Skin of body (tissue), 2 donors: ENCODE results near the gene GTF3C1. TPM values are rescaled to one million over a fixed set of nuclear protein-coding genes. Genes with fewer than 3 reads are reported as not detected.

Experiments
- DNase-seq: peaks from one replicate; lab custom pipeline; 2025; lab: John Stamatoyannopoulos, UW
- total RNA-seq: library from RNA; depleted of rRNA; stranded (reverse); fragments of >200 nt; gene quantifications from one replicate; pipeline ENCODE4 v1.2.3, GENCODE V29; 2014

The GTF3C1 gene
- total RNA-seq, 1 donor from 2014 or later, result 69.0 TPM

DNA sequence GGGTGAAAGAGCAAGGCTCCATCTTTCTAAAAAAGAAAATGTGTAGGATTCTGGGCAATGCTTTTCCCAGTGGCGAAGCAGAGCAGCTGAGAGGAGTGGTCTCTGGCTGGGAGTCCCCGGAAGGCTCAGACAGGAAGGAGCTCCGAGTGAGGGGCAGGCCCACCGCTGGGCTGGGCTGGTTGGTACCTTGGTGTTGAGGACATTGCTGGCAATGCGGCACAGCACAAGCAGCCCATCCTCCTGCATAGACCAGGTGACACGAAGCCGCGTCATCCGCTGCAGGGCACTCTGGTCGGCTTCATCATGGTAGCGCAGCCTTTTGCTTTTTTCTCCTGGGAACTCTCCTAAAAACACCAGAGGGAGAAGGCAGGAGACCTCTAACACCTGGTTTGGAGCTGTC lies 63.9 kb downstream of the GTF3C1 start:
- no peak for DNase-seq

DNA sequence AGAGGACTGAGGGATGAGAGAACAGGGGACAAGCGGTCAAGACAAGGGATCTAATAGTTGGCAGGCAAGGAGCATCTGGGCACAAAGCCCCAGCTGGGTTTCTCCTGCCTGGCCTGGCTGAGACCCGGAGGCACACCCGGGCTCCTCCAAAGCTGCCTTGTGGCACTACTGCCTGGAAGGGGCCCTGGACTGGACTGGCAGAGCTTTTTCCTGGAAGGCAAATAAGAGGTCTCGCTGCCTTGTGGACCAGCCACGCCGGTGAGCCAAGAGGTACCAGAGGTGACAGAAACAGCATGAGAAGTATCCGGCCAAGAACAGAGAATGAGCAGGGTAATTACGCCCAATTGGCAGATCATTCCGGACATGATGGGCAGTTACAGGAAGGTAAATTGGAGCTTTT lies 64.6 kb downstream of the GTF3C1 start:
- DNase-seq, result no peak

DNA sequence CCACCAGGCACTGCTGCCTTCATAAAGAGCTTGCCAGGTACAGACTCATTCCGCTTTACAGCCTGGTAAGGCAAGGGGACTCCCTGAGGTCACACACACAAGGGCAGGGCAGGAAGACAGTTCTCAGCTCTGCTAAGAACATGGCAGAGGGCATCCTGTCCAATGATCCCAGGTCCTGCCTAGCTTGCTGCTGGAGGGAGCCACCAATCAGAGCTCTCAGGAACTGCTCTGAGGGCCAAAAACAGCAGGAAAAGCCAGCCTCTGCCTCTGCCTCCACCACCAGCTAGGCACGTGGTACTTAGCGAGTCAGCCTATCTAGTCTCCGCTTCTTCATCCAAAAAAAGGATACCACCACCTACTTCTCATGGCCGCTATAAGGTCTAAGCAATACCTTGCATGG lies 66.1 kb downstream of the GTF3C1 start:
- DNase-seq, result no peak

DNA sequence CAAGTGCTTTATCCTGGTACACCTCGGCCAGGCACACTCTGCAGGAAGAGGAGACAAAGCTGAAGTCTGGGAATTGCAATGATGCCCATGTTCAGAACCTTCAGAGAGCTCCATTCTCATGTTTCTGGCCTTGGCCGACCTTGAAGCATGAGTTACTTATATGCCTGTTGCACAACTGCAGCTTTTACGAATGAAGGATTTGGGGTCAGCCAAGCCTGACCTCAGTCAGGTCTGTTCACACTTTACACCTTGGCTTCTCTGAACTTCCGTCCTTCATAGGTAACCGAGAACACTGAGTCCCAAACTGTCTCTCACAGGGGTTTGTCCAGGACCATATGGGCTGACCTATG lies 66.7 kb downstream of the GTF3C1 start:
- DNase-seq, result no peak

DNA sequence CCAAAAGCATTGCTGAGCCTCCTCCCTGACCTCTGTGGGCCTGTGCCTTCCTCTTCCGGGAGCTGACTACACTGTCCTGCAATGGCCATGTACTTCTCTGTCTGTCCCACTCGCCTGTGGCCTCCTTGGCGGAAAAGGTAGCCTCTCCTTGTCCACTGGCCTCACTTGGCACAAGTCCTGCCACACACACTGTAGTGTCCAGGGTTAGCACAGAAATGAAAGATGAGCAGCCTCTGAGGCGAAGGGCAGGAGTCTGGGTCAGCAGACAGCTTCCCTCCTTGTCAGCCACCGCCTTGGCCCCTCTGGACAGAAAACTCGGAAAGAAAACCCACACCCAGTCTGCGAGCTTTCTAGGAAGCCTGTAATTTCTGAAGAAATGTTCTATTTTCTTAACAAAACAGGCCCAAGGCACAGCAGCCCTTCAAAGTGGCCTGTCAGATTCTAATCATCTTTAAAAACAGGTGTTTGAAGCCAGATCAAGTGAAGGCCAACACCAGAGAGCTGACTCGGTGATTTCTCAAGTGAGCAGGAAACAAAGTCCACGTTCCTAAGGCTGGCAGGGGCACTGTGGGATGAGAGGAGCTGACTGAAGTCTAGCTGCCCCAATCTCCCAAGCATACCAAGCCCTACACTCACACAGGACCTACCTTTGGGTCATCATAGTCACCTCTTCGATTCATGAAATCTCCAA lies 67.2 kb downstream of the GTF3C1 start:
- DNase-seq, result no peak

DNA sequence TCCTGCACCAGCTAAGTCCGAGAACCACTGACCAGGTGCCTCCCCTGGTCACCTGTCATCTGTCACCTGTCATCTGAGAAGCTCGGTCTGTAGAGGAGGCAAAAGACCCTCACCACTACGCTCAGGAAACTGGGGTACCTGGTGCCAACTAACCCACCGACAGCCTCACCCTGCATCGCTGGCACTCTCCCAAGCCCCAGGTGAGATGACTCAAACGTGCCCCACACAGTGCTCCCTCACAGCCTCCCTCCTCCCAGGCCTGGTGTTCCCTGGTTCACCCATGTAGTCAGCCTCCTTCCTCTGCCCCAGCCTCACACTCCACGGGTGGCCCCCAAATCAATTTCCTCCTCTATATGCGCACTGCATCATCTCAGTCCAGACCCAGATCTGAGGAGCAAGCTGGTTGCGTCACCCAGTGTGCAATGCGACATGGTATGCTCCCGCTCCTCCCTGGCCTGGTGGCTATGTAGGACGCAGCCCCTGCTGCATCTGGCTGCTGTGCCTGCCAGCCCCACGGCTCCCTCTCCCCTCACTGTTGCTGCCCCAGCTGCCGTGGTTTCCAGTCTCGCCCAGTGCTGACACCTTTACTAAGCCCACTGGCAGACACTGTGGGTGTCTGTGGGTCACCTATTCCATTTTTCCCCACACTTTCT lies 68.3 kb downstream of the GTF3C1 start:
- no peak for DNase-seq

DNA sequence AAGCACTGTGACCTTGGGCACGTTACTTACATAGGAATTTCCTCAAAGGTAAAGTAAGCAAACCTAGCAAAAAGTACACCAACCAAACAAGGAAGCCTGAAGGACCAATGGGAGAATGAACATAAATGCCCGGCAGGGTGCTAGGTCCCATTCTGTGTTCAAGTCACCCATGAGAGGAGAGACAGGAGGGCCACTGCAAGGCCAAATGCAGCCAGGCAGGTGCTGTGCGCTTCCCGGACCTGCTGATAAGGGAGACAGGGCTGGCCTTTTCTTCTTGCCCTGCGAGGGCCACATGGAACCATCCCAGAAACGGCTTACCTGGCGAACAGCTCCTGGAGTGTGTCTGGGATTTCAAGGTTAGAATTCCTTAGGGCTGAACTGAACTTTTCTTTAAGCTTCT lies 69.0 kb downstream of the GTF3C1 start:
- no peak for DNase-seq

DNA sequence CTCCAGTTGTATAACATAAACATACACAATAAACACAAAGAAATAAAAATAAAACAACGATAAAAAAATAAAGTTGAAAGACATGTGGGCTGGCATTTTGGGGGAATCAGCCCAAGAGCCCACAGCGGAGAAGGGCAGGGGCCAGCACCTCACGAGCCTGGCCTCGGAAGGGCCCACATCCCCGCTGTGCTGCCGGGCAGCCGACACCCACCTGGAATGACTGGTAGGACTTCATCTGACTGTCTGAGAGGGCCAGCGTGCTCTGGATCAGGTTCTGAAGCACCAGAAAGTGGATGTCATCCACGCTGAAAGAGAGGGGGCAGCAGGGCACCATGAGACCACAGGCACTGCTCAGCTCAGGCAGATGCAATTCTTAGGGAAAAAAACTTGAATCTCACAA lies 73.5 kb downstream of the GTF3C1 start:
- DNase-seq, result no peak

DNA sequence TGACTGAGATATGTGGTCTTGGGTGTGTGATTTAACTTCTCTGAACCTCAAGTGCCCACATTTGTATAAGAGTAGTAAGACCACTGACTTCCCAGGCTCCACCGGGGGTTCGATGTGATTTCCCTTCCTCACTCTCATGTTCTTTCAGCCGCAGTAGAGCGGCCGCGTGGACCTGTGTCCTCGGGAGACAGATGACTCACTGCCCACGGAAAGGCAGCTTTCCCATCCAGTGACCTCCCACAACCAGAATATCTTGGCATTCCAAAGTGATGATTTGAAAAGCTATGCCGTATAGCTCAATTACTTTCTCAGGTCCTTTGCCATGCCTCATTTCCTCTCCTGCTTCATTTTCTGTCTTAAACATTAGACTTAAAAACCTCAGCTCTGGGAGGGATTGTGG lies 74.2 kb downstream of the GTF3C1 start:
- DNase-seq, result no peak

DNA sequence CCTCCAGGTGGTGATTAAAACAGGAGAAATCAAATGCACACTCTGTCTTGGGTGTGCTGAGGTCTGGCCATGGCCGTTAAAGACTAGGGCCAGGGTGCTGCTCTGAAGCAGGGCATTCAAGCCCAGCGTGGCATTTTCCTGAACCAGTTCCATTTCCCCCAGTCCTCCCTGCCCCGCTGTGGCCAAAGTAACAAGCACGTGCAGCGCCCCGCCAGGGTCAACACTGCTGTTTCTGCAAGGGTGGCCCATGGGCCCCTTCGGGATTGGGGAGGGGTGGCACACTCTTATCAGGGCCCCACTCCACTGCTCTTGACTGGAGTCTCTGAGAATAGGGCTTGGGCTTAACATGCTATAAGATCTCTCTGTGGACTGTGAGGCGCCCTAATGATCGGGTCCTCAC lies 74.8 kb downstream of the GTF3C1 start:
- no peak for DNase-seq

DNA sequence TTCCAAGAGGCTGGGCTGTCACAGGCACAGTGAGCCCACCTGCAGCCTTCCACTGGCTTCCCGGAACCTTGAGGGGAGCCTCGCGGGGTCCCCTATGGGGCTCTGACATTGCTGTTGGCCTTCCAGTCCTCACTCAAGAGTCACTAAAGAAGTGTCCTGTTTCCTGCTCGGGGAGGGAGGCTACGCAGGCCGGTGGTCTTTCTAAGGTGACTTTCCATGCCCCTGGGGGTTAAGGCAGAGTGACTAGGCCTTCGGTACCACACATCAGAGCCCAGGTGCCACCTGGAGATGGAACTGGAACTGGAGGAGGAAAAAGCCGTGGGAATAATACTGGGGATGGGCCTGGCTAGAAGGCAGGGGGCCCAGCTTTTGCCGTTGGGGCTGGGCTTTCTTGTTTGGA lies 75.7 kb downstream of the GTF3C1 start:
- DNase-seq, result no peak

DNA sequence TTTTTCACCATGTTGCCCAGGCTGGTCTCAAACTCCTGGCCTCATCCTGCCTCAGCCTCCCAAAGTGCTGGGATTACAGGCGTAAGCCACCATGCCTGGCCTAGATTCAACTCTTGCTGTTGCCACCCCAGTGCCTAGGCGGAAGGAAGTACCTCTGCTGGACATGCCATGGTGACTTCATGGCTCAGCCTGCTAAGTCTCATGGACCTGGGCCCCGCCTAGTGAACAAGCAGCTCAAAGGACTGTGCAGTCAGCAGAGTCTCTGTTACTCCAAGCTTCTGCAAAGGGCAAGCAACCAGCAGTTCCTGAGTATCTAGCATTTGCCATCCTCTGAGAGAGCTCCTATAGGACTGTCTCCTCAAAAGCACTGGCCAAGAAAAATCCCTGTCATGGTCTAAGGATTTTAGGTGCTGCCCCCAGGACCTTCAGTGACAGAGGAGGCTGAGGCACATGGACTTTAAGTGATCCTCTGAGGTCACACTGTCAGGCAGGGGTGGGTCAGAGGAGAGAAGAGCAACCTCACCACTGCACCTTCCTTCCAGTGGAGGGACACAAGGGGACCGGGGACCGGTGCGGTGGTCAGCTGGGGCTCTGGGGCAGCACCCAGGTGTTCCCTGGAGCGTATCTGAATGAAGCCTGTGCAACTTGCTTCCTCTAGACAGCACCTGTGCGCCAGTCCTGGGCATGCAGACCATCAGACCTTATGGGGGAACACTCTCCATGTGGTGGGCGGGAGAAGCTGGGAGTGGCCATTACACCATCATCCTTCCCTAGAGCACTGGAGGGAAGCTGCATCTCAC lies 76.4 kb downstream of the GTF3C1 start:
- no peak for DNase-seq

DNA sequence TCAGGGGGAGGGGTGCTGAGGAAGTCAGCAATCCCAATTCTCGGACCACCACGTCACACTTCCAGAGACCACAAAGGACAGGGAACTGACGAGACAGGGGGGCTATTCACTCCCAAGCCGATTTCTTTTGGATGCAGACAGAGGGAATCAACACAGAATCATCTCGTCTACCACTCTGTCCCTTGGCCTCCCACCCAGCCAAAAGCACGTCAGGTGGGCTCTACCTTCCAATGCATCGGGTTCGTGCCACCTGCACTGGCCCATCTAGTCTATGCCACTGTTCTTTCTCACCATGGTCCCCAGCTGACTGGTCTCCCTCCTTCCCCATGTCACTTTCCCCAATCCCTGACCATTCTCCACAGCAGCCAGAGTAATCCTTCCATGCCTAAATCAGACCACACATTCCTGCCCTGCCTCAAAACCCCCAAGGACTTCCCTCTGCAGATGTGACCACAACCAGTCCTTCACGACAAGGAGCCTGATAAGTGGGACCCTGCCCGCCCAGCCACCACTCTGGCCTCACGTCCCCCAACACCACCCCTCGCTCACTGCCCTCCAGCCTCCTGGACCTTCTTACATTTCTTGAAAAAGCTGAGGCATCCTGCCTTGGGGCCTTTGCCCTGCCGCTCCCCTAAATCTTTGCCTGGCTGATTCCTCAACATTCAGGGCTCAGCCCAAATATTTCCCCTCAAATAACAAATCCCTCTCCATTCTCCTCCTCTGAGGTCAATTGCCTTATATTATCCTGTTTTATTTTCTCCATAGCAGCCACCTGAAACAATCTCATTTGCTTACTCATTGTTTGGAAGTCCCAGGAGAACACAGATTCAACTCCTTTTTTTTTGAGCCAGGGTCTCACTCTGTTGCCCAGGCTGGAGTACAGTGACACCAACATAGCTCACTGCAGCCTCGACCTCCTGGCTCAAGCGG lies 77.4 kb downstream of the GTF3C1 start:
- no peak for DNase-seq

DNA sequence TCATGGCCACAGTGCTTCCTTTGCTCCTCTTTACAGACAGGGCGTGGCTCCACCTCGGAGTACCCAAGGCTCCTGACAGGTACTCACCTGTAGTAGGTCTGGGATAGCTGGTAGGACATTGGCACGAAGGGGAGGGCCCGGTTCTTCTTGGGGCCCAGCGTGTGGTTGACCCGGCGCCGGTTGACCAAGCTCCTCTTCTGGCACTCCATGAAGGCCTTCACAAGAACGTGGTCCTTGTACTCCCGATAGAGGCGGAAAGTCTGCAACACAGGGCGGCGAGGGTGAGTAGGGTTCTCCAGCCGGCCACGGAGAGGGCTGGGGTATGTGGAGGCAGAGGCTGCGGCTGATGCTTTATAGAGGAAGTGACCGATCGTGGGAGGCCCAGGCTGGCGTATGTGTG lies 78.1 kb downstream of the GTF3C1 start:
- DNase-seq, result no peak

DNA sequence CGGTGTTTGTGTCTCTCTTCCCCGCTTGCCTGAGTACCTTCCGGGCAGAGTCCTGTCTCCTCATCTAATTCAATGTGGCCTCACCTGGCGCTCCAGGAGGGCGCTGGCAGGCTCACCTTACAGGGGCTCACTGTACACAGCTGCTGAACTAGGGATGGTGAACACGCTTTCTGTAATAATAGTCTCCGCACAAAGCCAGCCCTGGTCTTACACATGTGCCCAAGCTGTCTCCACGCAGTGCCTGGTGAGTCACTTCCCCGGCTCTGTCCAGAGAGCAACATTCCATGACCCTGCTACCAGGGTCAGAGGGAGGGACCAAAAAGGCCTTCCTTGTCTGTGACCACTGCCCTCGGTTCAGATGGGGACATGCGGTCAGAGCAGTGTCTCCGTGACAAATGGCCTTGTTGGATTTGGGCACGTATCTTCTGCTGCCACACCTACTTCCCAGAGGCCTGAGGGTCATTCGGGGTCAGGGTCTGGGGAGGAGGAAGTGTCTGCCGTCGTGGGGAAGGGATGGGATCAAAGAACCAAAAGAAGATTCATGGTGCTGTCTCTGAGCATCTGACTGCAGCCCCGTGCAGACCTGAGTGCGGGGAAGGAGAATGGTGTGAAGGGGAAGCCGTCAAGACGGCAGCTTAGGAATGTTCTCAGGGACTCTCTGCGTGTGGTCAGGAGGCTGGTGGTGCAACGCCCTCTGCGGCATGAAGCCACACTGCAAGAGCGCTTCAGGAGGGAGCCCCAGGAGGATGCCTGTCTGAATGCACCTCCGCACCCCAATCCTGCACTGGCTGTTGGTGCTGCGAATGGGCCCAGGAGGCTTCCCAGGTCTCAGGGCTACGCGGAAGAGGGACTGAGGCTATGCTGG lies 78.9 kb downstream of the GTF3C1 start:
- no peak for DNase-seq

DNA sequence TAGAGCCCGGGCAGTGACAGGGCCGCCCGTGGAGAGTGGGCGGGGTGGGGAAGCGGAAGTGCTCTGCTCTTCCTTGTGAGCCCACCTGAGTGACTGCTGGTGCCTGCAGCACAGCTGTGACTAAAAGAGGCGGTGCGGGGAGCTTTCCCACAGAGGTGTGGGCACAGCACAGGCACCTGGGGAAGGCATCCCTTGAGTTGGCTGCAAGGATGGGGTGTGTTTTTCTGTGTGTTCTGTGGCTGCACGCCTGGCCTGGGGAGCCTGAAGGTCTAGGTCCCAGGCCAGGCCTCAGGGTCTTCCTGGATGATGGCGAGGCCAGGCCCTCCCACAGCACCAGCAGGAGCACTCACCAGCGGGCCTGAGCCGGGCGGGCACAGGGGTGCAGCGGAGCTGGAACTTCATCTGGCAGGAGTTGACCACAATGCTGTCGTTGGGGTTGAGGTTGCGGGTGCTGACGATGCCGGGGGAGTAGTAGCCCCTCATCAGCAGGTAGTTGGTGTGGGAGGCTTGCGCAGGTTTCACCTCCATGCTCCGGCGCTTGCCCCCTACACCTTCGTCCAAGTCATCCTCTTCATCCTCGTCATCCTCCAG lies 80.7 kb downstream of the GTF3C1 start:
- DNase-seq, result no peak

DNA sequence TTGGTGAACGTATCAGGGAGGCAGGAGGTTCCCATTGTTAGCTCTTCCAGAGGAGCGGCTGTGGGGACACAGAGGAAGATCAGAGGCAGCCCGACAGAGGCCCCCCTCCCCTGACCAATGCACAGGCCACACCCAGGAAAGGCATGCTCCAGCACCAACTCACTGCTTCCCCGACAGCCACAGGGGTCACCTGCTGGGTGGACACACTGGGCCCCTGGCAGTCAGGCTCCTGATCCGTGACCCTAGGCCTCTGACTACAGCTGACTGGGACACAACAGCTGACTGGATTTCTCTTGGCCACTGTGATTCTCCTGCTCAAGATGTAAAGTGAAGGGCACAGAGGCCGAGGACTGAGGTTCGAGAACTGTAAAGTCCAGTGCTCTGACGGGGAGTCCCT lies 84.2 kb downstream of the GTF3C1 start:
- DNase-seq, result no peak

DNA sequence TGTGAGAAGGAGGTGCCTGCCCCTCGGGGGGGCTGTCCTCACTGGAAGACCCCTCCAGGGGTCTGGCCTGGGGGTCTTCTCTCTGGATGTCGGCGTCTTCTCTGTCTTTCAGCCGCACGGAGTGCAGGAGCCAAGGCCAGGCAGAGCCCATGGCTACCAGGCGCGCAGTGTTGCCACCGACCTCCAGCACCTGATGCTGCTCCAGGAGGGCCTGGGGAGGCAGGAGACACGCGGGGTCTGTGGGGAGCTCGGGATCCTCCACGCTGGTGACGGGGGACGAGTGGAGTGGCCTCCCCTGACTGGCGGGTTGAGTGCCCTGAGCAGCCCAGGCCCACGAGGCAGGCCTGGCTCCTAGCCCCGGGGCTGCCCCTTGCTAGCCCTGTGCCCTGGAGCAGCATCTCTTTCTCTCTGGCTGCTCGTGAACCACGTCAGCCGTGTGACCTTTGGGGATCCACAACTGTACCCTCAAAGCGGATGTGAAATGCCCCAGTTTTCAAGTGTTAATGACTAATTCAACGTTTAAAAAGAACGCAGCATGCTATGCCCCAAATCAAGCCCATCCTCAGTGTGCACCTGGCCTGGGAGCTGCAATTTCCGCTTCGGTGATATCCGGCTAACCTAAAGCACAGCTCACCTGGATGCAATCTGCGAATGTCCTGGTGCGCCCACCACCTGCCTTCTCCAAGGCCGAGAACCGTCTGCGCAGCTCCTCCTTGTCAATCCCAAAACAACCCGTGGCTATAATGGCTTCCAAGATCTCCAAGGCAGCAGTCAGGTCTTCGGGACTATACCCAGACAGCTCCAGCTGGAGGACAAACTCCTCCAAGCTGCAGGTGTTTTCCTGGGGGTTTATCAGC lies 84.9 kb downstream of the GTF3C1 start:
- no peak for DNase-seq
